Psoas muscle (tissue), 8 donors: ENCODE measurements around the gene WNT6. TPM values are rescaled to one million over a fixed set of nuclear protein-coding genes. Genes with fewer than 3 reads are reported as not detected.

Experiments used
- ATAC-seq, 4 donors: fragments of 200-7000 bp; cut with Tn5 transposase; one replicate each; pipeline ENCODE4 v1.9.1; 2020; ENCODE audit warnings: moderate library complexity in 3 of 4, mild to moderate bottlenecking in 2 of 4
- DNase-seq, 2 donors: peaks; one replicate each; pipeline ENCODE4 v3.0.0-alpha.2; 2020
- H3K27ac ChIP-seq: fragments of 200-600 bp; one replicate; pipeline ENCODE4 v1.8.0; 2022
- H3K27me3 ChIP-seq, 3 donors: fragments of 200-600 bp in 1 of 3; one replicate each; pipeline versions ENCODE4 v1.6.1 to v1.8.0; 2013 to 2022; ENCODE audit warnings: low read length in 2 of 3, mild to moderate bottlenecking in 2 of 3, moderate library complexity in 1 of 3; ENCODE audit not compliant: insufficient read depth in 3 of 3
- H3K36me3 ChIP-seq, 2 donors: fragments of 200-600 bp in 1 of 2; one replicate each; pipeline versions ENCODE4 v1.6.1 to v1.8.0; 2013 to 2022; ENCODE audit warnings: low read depth in 1 of 2, mild to moderate bottlenecking in 1 of 2, moderate library complexity in 1 of 2; ENCODE audit not compliant: insufficient read depth in 1 of 2
- H3K4me1 ChIP-seq: fragments of 200-600 bp; one replicate; pipeline ENCODE4 v1.8.0; 2022
- H3K4me3 ChIP-seq: fragments of 200-600 bp; one replicate; pipeline ENCODE4 v1.8.0; 2022; ENCODE audit warnings: mild to moderate bottlenecking
- H3K9me3 ChIP-seq: fragments of 200-600 bp; one replicate; pipeline ENCODE4 v1.8.0; 2022
- CTCF ChIP-seq: fragments of 200-600 bp; IDR thresholded peaks from one replicate; pipeline ENCODE4 v1.8.0; 2022; ENCODE audit warnings: antibody characterized with exemption
- WGBS, 3 donors: extraction: QIAGEN DNeasy Blood & Tissue Kit; methylation state at CpG; one replicate each; pipeline versions ENCODE4 v1.1.6 to v1.1.7; 2013; 5-methylcytosine and 5-hydroxymethylcytosine counted together
- intact Hi-C, 2 donors: fragments of 100-400 bp; cut with DNase I; formaldehyde crosslinking; loops; one replicate each; pipeline versions ENCODE4 v1.11.0 to v1.14.2; 2022
- long read RNA-seq, 2 donors: library from polyadenylated mRNA; unstranded; transcript quantifications; one replicate each; pipeline ENCODE4 v2.0.0, GENCODE V29; 2021
- polyA plus RNA-seq, 3 donors: library from polyadenylated mRNA; stranded (reverse); fragments of 200-250 nt; gene quantifications; one replicate each; pipeline ENCODE4 v1.2.3, GENCODE V29; 2013
- total RNA-seq, 4 donors: library from RNA; stranded (reverse); fragmentation: NEBNext Ultra II Directional in 2 of 4; extraction: Animal tissue kit (Norgen Biotek cat#: 25700) in 2 of 4; gene quantifications; one replicate each; pipeline versions ENCODE4 v1.2.1 to v1.2.4, GENCODE V29; 2021 to 2023
- donor health status: healthy with polysubstance abuse.
- donor health status: DM: no; HTN: no; CAD: no; lungs with moderate emphysema.
- donor health status: Bipolar disorder and iron deficiency.
- donor health status: healthy.
- donor health status: DM: yes; HTN: yes; CAD: no.
- donor health status: DM: no; HTN: no; CAD: no.
- donor health status: DM: no; HTN: no; CAD: no.
- donor health status: DM: yes; HTN: yes; CAD: no.

WNT6 gene
- total RNA-seq (1 to 10 TPM in 1 of 4 donors, under 1 TPM in 3; 0.12 to 1.0 (median 0.48) TPM), polyA plus RNA-seq (under 1 TPM; 0.05 to 0.20 (median 0.20) TPM)
- long read RNA-seq, donor 1, result 0 reads
- long read RNA-seq, donor 2, partial matches to known transcripts, result 0 of 1 reads
- long read RNA-seq, donor 2, other reads (novel, unspliced or antisense), result 0 of 1 reads

- ATAC-seq (peak in 2 of 4 donors; percentile 35 to 52), DNase-seq (peak in 1 of 2 donors; percentile 57)
- 0 to 1% (median 1%) methylated on average over 30 to 63 of the region's 64 CpGs for WGBS, 3 donors
- Histone ChIP-seq H3K4me3 (peak within 1 kb of the TSS; percentile 52), H3K27me3 (peaks cover 0 to 51% (median 15%) of the 10 kb centered on the region in 3 donors), H3K9me3 (no peaks in the 10 kb centered on the region), H3K36me3 (no peaks in the 10 kb centered on the region), H3K4me1 (peaks cover 8% of the 10 kb centered on the region), H3K27ac (no peak within 1 kb of the TSS)
- intact Hi-C loops, result loop anchor here in 1 of 2 donors (5.0 kb wide), 1 partner anchor 123 kb away; no protein-coding TSS in a partner anchor
- no peak for TF ChIP-seq CTCF
Observed at GRCh38 chr2:218859556-218859987, at the start of gene WNT6. Gene WNT6 (plus strand): TSS chr2:218859805. CDS start chr2:218860038, 233 bp downstream.

GRCh38 chr2:218810256-218810655 lies 49.3 kb upstream of the WNT6 start:
- TF ChIP-seq CTCF, result no peak
- DNase-seq (no peak), ATAC-seq (no peak)
- Histone ChIP-seq H3K4me1 (peaks cover 39% of the 10 kb centered on the region), H3K27ac (no peak overlapping the region), H3K9me3 (no peaks in the 10 kb centered on the region), H3K4me3 (no peak overlapping the region), H3K27me3 (no peaks in the 10 kb centered on the region), H3K36me3 (peaks cover 0 to 33% of the 10 kb centered on the region in 2 donors)
- 70 to 94% (median 72%) methylated on average over 2 of the region's 2 CpGs for WGBS, 3 donors
- intact Hi-C loops, result no loop called here

- intact Hi-C loops, result no loop called here
- Histone ChIP-seq H3K36me3 (peaks cover 0 to 40% of the 10 kb centered on the region in 2 donors), H3K4me3 (no peak overlapping the region), H3K27me3 (no peaks in the 10 kb centered on the region), H3K27ac (peak overlapping the region; percentile 16), H3K4me1 (peaks cover 27% of the 10 kb centered on the region), H3K9me3 (no peaks in the 10 kb centered on the region)
- DNase-seq (no peak), ATAC-seq (no peak)
- WGBS, 3 donors, result 67 to 79% (median 71%) methylated on average over 4 of the region's 4 CpGs
- TF ChIP-seq CTCF, result no peak
Observed at GRCh38 chr2:218811382-218811781, 48.2 kb upstream of the WNT6 start.

- no peak for DNase-seq
- no peak overlapping the region for H3K4me3 ChIP-seq
- WGBS, 3 donors, result 90 to 96% (median 94%) methylated on average over 21 of the region's 21 CpGs
- H3K27ac ChIP-seq, result no peak overlapping the region
- no peak for ATAC-seq
- H3K36me3 ChIP-seq, result peaks cover 0 to 40% of the 10 kb centered on the region in 2 donors
- H3K9me3 ChIP-seq, result no peaks in the 10 kb centered on the region
- intact Hi-C loops, result no loop called here
- peaks cover 29% of the 10 kb centered on the region for H3K4me1 ChIP-seq
- no peaks in the 10 kb centered on the region for H3K27me3 ChIP-seq
- TF ChIP-seq CTCF, result no peak
Observed at GRCh38 chr2:218812096-218812815, 47.3 kb upstream of the WNT6 start.
